Spleen (tissue), 11 donors: ENCODE data around the gene MRPL37. TPM values are rescaled to one million over a fixed set of nuclear protein-coding genes. Genes with fewer than 3 reads are reported as not detected.

ENCODE experiments used
- DNase-seq: peaks from one replicate; pipeline ENCODE4 v3.0.0-alpha.2; 2020
- H3K27ac ChIP-seq, 8 donors: fragments of 200-600 bp; sonication (generic) in 7 of 8; 1 replicate in 4 of 8; 2 replicates in 4 of 8; pipeline versions ENCODE4 v1.5.0 to v1.8.0; 2016 to 2021; ENCODE audit warnings: inconsistent platforms in 4 of 8, mild to moderate bottlenecking in 4 of 8, moderate library complexity in 1 of 8
- H3K27me3 ChIP-seq, 7 donors: fragments of 200-600 bp; sonication (generic) in 6 of 7; replicated peaks in 1 of 7; 1 replicate in 4 of 7; 2 replicates in 3 of 7; pipeline versions ENCODE4 v1.5.0 to v1.8.0; 2016 to 2021; ENCODE audit warnings: inconsistent platforms in 3 of 7, mild to moderate bottlenecking in 1 of 7
- H3K36me3 ChIP-seq, 6 donors: fragments of 200-600 bp; sonication (generic) in 5 of 6; 1 replicate in 4 of 6; 2 replicates in 2 of 6; pipeline versions ENCODE4 v1.5.0 to v1.8.0; 2016 to 2021; ENCODE audit warnings: inconsistent platforms in 2 of 6
- H3K4me1 ChIP-seq, 6 donors: fragments of 200-600 bp; sonication (generic) in 5 of 6; 1 replicate in 3 of 6; 2 replicates in 3 of 6; pipeline versions ENCODE4 v1.5.0 to v1.8.0; 2016 to 2021; ENCODE audit warnings: inconsistent platforms in 3 of 6
- H3K4me3 ChIP-seq, 8 donors: fragments of 200-600 bp; sonication (generic) in 7 of 8; 1 replicate in 4 of 8; 2 replicates in 4 of 8; pipeline versions ENCODE4 v1.5.0 to v1.8.0; 2016 to 2021; ENCODE audit warnings: inconsistent platforms in 4 of 8, mild to moderate bottlenecking in 4 of 8, moderate library complexity in 2 of 8
- H3K9me3 ChIP-seq, 8 donors: fragments of 200-600 bp; sonication (generic) in 7 of 8; 1 replicate in 4 of 8; 2 replicates in 4 of 8; pipeline versions ENCODE4 v1.5.0 to v1.8.0; 2016 to 2021; ENCODE audit warnings: inconsistent platforms in 4 of 8
- CTCF ChIP-seq, 11 experiments: fragments of 200-600 bp in 7 of 11; fragments of 450-650 bp in 4 of 11; sonication (generic) in 4 of 11; IDR thresholded peaks in 8 of 11; conservative IDR thresholded peaks in 3 of 11; 1 replicate in 7 of 11; 2 replicates in 4 of 11; pipeline versions ENCODE4 v1.4.0 to v1.8.0; 2016 to 2021; ENCODE audit warnings: antibody characterized with exemption in 11 of 11, inconsistent platforms in 4 of 11, mild to moderate bottlenecking in 1 of 11
- POLR2A ChIP-seq, 3 donors: fragments of 450-650 bp; IDR thresholded peaks; one replicate each; pipeline ENCODE4 v1.5.1; 2017; ENCODE audit warnings: antibody characterized with exemption in 3 of 3, mild to moderate bottlenecking in 1 of 3
- POLR2AphosphoS5 ChIP-seq, 3 donors: sonication (generic); formaldehyde crosslinking; IDR thresholded peaks; one replicate each; pipeline ENCODE4 v1.5.1; 2017; ENCODE audit warnings: antibody characterized with exemption in 3 of 3
- WGBS, 5 donors: extraction: QIAGEN DNeasy Blood & Tissue Kit in 3 of 5; methylation state at CpG; one replicate each; pipeline versions ENCODE4 v1.1.5 to v1.1.7; 2013 to 2018; 5-methylcytosine and 5-hydroxymethylcytosine counted together
- intact Hi-C: fragments of 100-400 bp; cut with DNase I; formaldehyde crosslinking; loops from one replicate; pipeline ENCODE4 v1.15.0; 2023; ENCODE audit warnings: low total_unique reads
- polyA plus RNA-seq, 3 donors: library from polyadenylated mRNA; stranded (reverse); fragments of 200-250 nt; gene quantifications; one replicate each; pipeline ENCODE4 v1.2.1, GENCODE V29; 2013
- total RNA-seq, 7 donors: library from RNA; depleted of rRNA in 3 of 7; stranded (reverse); fragments of >200 nt in 3 of 7; fragmentation: NEBNext Ultra II Directional in 4 of 7; extraction: Animal tissue kit (Norgen Biotek cat#: 25700) in 4 of 7; gene quantifications; one replicate each; pipeline versions ENCODE4 v1.1.0 to v1.2.1, GENCODE V29; 2016 to 2021
- donor health status: healthy with polysubstance abuse.
- donor health status: DM: no; HTN: no; CAD: no; lungs with moderate emphysema.
- donor health status: DM: no; HTN: no; CAD: no.
- donor health status: Bipolar disorder and iron deficiency.
- donor health status: healthy.
- donor health status: DM: no; HTN: no; CAD: no.
- donor health status: DM: yes; HTN: yes; CAD: no.

Gene MRPL37
- total and polyA plus RNA-seq, 10 donors, result 20.4 to 55.9 (median 43.3) TPM

GRCh38 chr1:54253480-54253879 lies 53.5 kb downstream of the MRPL37 start:
- Histone ChIP-seq H3K4me1 (peaks cover 0 to 58% (median 25%) of the 10 kb centered on the region in 6 donors), H3K36me3 (peaks cover 0 to 36% (median 0%) of the 10 kb centered on the region in 6 donors), H3K4me3 (no peak overlapping the region), H3K27ac (no peak overlapping the region), H3K27me3 (no peaks in the 10 kb centered on the region), H3K9me3 (no peaks in the 10 kb centered on the region)
- no peak for DNase-seq
- 71 to 83% (median 76%) methylated on average over 5 of the region's 5 CpGs for WGBS, 5 donors
- intact Hi-C loops, result no loop called here
- TF ChIP-seq POLR2AphosphoS5 (IDR thresholded peaks at IDR 0.05), result no peak
- TF ChIP-seq CTCF (IDR thresholded peaks at IDR 0.05 in 8 of 11, conservative IDR thresholded peaks at IDR 0.05 in 3 of 11), result no peak
- no peak for TF ChIP-seq POLR2A (IDR thresholded peaks at IDR 0.05)

GRCh38 chr1:54254055-54254454 lies 54.1 kb downstream of the MRPL37 start:
- no peaks in the 10 kb centered on the region for H3K27me3 ChIP-seq
- H3K4me1 ChIP-seq, result peaks cover 0 to 55% (median 27%) of the 10 kb centered on the region in 6 donors
- no peak overlapping the region for H3K4me3 ChIP-seq
- WGBS, 5 donors, result 27 to 42% (median 37%) methylated on average over 8 to 10 of the region's 10 CpGs
- no peaks in the 10 kb centered on the region for H3K9me3 ChIP-seq
- intact Hi-C loops, result no loop called here
- no peak overlapping the region for H3K27ac ChIP-seq
- TF ChIP-seq POLR2AphosphoS5 (IDR thresholded peaks at IDR 0.05) (peak; percentile 57 to 65 (median 64)), CTCF (IDR thresholded peaks at IDR 0.05 in 8 of 11, conservative IDR thresholded peaks at IDR 0.05 in 3 of 11) (no peak)
- H3K36me3 ChIP-seq, result peaks cover 0 to 30% (median 0%) of the 10 kb centered on the region in 6 donors
- no peak for DNase-seq

- TF ChIP-seq POLR2A (IDR thresholded peaks at IDR 0.05) (no peak), CTCF (IDR thresholded peaks at IDR 0.05 in 8 of 11, conservative IDR thresholded peaks at IDR 0.05 in 3 of 11) (no peak), POLR2AphosphoS5 (IDR thresholded peaks at IDR 0.05) (no peak)
- WGBS, 5 donors, result 88 to 99% (median 93%) methylated on average over 9 of the region's 9 CpGs
- H3K27me3 ChIP-seq, result no peaks in the 10 kb centered on the region
- DNase-seq, result no peak
- H3K4me1 ChIP-seq, result peaks cover 0 to 49% (median 23%) of the 10 kb centered on the region in 6 donors
- no peak overlapping the region for H3K27ac ChIP-seq
- peaks cover 0 to 29% (median 0%) of the 10 kb centered on the region in 6 donors for H3K36me3 ChIP-seq
- intact Hi-C loops, result no loop called here
- no peak overlapping the region for H3K4me3 ChIP-seq
- no peaks in the 10 kb centered on the region for H3K9me3 ChIP-seq
Observed at GRCh38 chr1:54255026-54255702, 55.2 kb downstream of the MRPL37 start.

GRCh38 chr1:54256522-54257345 lies 56.8 kb downstream of the MRPL37 start:
- intact Hi-C loops, result no loop called here
- TF ChIP-seq CTCF (IDR thresholded peaks at IDR 0.05 in 8 of 11, conservative IDR thresholded peaks at IDR 0.05 in 3 of 11) (no peak), POLR2A (IDR thresholded peaks at IDR 0.05) (no peak), POLR2AphosphoS5 (IDR thresholded peaks at IDR 0.05) (no peak)
- H3K36me3 ChIP-seq, result peaks cover 0 to 17% (median 0%) of the 10 kb centered on the region in 6 donors

More at GRCh38 chr1:54256522-54257345, 56.8 kb downstream of the MRPL37 start:
- Histone ChIP-seq H3K4me1 (peaks cover 0 to 39% (median 15%) of the 10 kb centered on the region in 6 donors), H3K27me3 (no peaks in the 10 kb centered on the region), H3K27ac (peak overlapping the region in 5 of 8 donors; percentile 4 to 56 (median 30)), H3K4me3 (no peak overlapping the region), H3K9me3 (no peaks in the 10 kb centered on the region)
- no peak for DNase-seq
- WGBS, 5 donors, result 89 to 96% (median 91%) methylated on average over 12 to 13 of the region's 13 CpGs
